Ovary (tissue), 9 donors: Measurements from ENCODE around the gene STRN4. TPM values are rescaled to one million over a fixed set of nuclear protein-coding genes. Genes with fewer than 3 reads are reported as not detected.

ENCODE experiments used
- DNase-seq, 5 donors: peaks; one replicate each; pipeline ENCODE4 v3.0.0-alpha.2; 2019 to 2020
- H3K27ac ChIP-seq, 2 donors: fragments of 200-600 bp; one replicate each; pipeline versions ENCODE4 v1.5.1 to v1.8.0; 2019 to 2022
- H3K27me3 ChIP-seq: fragments of 200-600 bp; one replicate; pipeline ENCODE4 v1.8.0; 2022
- H3K36me3 ChIP-seq: fragments of 200-600 bp; sonication (generic); one replicate; pipeline ENCODE4 v1.5.1; 2019
- H3K4me1 ChIP-seq: one replicate; pipeline ENCODE4 v1.8.1; 2013; ENCODE audit warnings: mild to moderate bottlenecking, moderate library complexity; ENCODE audit not compliant: insufficient read depth
- H3K4me3 ChIP-seq: fragments of 200-600 bp; sonication (generic); one replicate; pipeline ENCODE4 v1.5.1; 2017
- H3K9me3 ChIP-seq, 2 donors: fragments of 200-600 bp in 1 of 2; sonication (generic) in 1 of 2; one replicate each; pipeline versions ENCODE4 v1.5.1 to v1.8.1; 2013 to 2019; ENCODE audit warnings: mild to moderate bottlenecking in 1 of 2, moderate library complexity in 1 of 2
- CTCF ChIP-seq, 3 donors: fragments of 450-650 bp in 2 of 3; fragments of 200-600 bp in 1 of 3; IDR thresholded peaks; one replicate each; pipeline versions ENCODE4 v1.5.1 to v1.8.0; 2016 to 2022; ENCODE audit warnings: antibody characterized with exemption in 3 of 3, mild to moderate bottlenecking in 1 of 3
- EP300 ChIP-seq: sonication (generic); formaldehyde crosslinking; IDR thresholded peaks from one replicate; pipeline ENCODE4 v1.6.1; 2017; ENCODE audit warnings: antibody characterized with exemption
- POLR2A ChIP-seq: fragments of 450-650 bp; IDR thresholded peaks from one replicate; pipeline ENCODE4 v1.6.1; 2017; ENCODE audit warnings: antibody characterized with exemption, mild to moderate bottlenecking, moderate library complexity
- WGBS, 3 donors: extraction: QIAGEN DNeasy Blood & Tissue Kit in 1 of 3; methylation state at CpG; one replicate each; pipeline versions ENCODE4 v1.1.5 to v1.1.7; 2013 to 2017; 5-methylcytosine and 5-hydroxymethylcytosine counted together
- intact Hi-C, 4 donors: fragments of 100-400 bp; cut with DNase I; formaldehyde crosslinking; loops; one replicate each; pipeline versions ENCODE4 v1.11.0 to v1.15.1; 2022 to 2023
- polyA plus RNA-seq, 2 donors: library from polyadenylated mRNA; stranded (reverse); fragments of 200-250 nt in 1 of 2; fragments of 350-450 nt in 1 of 2; fragmentation: Illumina TruSeq in 1 of 2; extraction: RNeasy Lipid Tissue Mini Kit (QIAGEN cat#74804) in 1 of 2; gene quantifications; one replicate each; pipeline ENCODE4 v1.2.3, GENCODE V29; 2013 to 2014
- total RNA-seq, 7 donors: library from RNA; depleted of rRNA in 2 of 7; stranded (reverse); fragments of >200 nt in 2 of 7; fragmentation: NEBNext Ultra II Directional in 3 of 7; extraction: Animal tissue kit (Norgen Biotek cat#: 25700) in 3 of 7; gene quantifications; one replicate each; pipeline versions ENCODE4 v1.1.0 to v1.2.4, GENCODE V29; 2016 to 2023
- donor health status: DM: no; HTN: no; CAD: no; lungs with moderate emphysema.
- donor health status: DM: no; HTN: no; CAD: no.
- donor health status: Bipolar disorder and iron deficiency.
- donor health status: DM: yes; HTN: yes; CAD: no.
- donor health status: DM: no; HTN: no; CAD: no.
- donor health status: DM: yes; HTN: yes; CAD: no.

STRN4 gene
- total and polyA plus RNA-seq, 9 donors = 34.8 to 85.3 (median 59.1) TPM

GRCh38 chr19:46760363-46760762 is 14.1 kb upstream of the STRN4 start:
- DNase-seq = no peak
- Histone ChIP-seq H3K9me3 (no peaks in the 10 kb centered on the region), H3K27ac (no peak overlapping the region), H3K4me3 (no peak overlapping the region), H3K27me3 (no peaks in the 10 kb centered on the region), H3K36me3 (no peaks in the 10 kb centered on the region), H3K4me1 (peaks cover 3% of the 10 kb centered on the region)
- intact Hi-C loops = no loop called here
- TF ChIP-seq POLR2A = no peak
- TF ChIP-seq EP300 = no peak
- TF ChIP-seq CTCF (IDR thresholded peaks at IDR 0.05) = no peak
- WGBS, 3 donors = 91 to 95% (median 94%) methylated on average over 5 of the region's 5 CpGs

GRCh38 chr19:46759817-46760333 is 13.6 kb upstream of the STRN4 start:
- no peaks in the 10 kb centered on the region for H3K9me3 ChIP-seq
- intact Hi-C loops = loop anchor here (5.0 to 10.0 kb wide), 2 partner anchors 82 to 235 kb away; no protein-coding TSS in a partner anchor
- H3K27me3 ChIP-seq = no peaks in the 10 kb centered on the region
- DNase-seq = peak in 1 of 5 donors; percentile 64
- no peak overlapping the region for H3K27ac ChIP-seq
- no peak for TF ChIP-seq POLR2A
- TF ChIP-seq EP300 = no peak
- TF ChIP-seq CTCF (IDR thresholded peaks at IDR 0.05) = no peak
- H3K4me3 ChIP-seq = no peak overlapping the region
- no peaks in the 10 kb centered on the region for H3K36me3 ChIP-seq
- H3K4me1 ChIP-seq = peaks cover 3% of the 10 kb centered on the region
- 16 to 27% (median 25%) methylated on average over 7 of the region's 7 CpGs for WGBS, 3 donors

GRCh38 chr19:46759206-46759605 is 13.0 kb upstream of the STRN4 start:
- intact Hi-C loops = loop anchor here (5.0 to 10.0 kb wide), 2 partner anchors 83 to 236 kb away; no protein-coding TSS in a partner anchor
- DNase-seq = no peak
- no peak for TF ChIP-seq CTCF (IDR thresholded peaks at IDR 0.05)
- TF ChIP-seq EP300 = no peak
- TF ChIP-seq POLR2A = no peak
- Histone ChIP-seq H3K36me3 (no peaks in the 10 kb centered on the region), H3K4me1 (peaks cover 3% of the 10 kb centered on the region), H3K27me3 (no peaks in the 10 kb centered on the region), H3K9me3 (no peaks in the 10 kb centered on the region), H3K27ac (no peak overlapping the region), H3K4me3 (no peak overlapping the region)
- WGBS, 3 donors = 71 to 73% (median 71%) methylated on average over 6 of the region's 6 CpGs

- no peak for DNase-seq
- Histone ChIP-seq H3K4me3 (no peak overlapping the region), H3K4me1 (peaks cover under 1% of the 10 kb centered on the region), H3K27ac (no peak overlapping the region), H3K27me3 (no peaks in the 10 kb centered on the region), H3K9me3 (no peaks in the 10 kb centered on the region), H3K36me3 (no peaks in the 10 kb centered on the region)
- WGBS, 3 donors = 84 to 88% (median 85%) methylated on average over 30 of the region's 30 CpGs
- intact Hi-C loops = loop anchor here (2.0 to 10.0 kb wide), 3 partner anchors 84 to 238 kb away; no protein-coding TSS in a partner anchor
- TF ChIP-seq POLR2A (no peak), CTCF (IDR thresholded peaks at IDR 0.05) (no peak)
Observed at GRCh38 chr19:46756544-46756888, 10.3 kb upstream of the STRN4 start.
